K562 (cell line): ENCODE results near the gene DDR1. TPM values are rescaled to one million over a fixed set of nuclear protein-coding genes. Genes with fewer than 3 reads are reported as not detected.

Experiments used
- BRF1 ChIP-seq: IDR thresholded peaks from 3 replicates; pipeline ENCODE4 v1.6.1; 2011; ENCODE audit warnings: borderline replicate concordance, mild to moderate bottlenecking; ENCODE audit not compliant: insufficient read length; ENCODE audit errors: extremely low read depth
- CREM ChIP-seq: IDR thresholded peaks from 2 replicates; pipeline ENCODE4 v1.6.1; 2014; ENCODE audit warnings: antibody characterized with exemption, low read depth
- CUX1 ChIP-seq: fragments of 200-800 bp; sonication (Bioruptor generic); IDR thresholded peaks from 2 replicates; pipeline ENCODE4 v1.6.1; 2016; ENCODE audit warnings: missing genetic modification characterization, missing compliant biosample characterization
- E2F4 ChIP-seq: sonication (generic); formaldehyde crosslinking; IDR thresholded peaks from 2 replicates; pipeline ENCODE4 v1.8.0; 2022; ENCODE audit warnings: mild to moderate bottlenecking, low read depth, missing genetic modification reagents
- FOXJ2 ChIP-seq: fragments of 200-800 bp; sonication (Bioruptor generic); IDR thresholded peaks from 2 replicates; pipeline ENCODE4 v1.6.1; 2016; ENCODE audit warnings: missing genetic modification characterization, missing compliant biosample characterization
- GABPB2 ChIP-seq: fragments of 250-450 bp; sonication (Bioruptor Pico); conservative IDR thresholded peaks from 2 replicates; pipeline ENCODE4 v1.5.1; 2021; ENCODE audit warnings: mild to moderate bottlenecking
- MED1 ChIP-seq: sonication (generic); formaldehyde crosslinking; IDR thresholded peaks from 2 replicates; pipeline ENCODE4 v1.8.1; 2023; ENCODE audit warnings: missing genetic modification reagents, borderline replicate concordance
- MLLT1 ChIP-seq, 2 experiments: fragments of 450-650 bp; IDR thresholded peaks; 2 replicates each; pipeline ENCODE4 v1.6.1; 2016
- MYC ChIP-seq, 2 experiments: fragments of 250-450 bp in 1 of 2; sonication (Bioruptor Pico) in 1 of 2; IDR thresholded peaks; 2 replicates each; pipeline versions ENCODE4 v1.5.1 to v1.6.1; 2012 to 2021; ENCODE audit warnings: low read depth in 2 of 2, borderline replicate concordance in 1 of 2, improper control_type of control experiment in 1 of 2, low read length in 1 of 2, mild to moderate bottlenecking in 1 of 2, moderate library complexity in 1 of 2
- NFIC ChIP-seq: fragments of 450-650 bp; IDR thresholded peaks from 2 replicates; pipeline ENCODE4 v1.6.1; 2017; ENCODE audit warnings: mild to moderate bottlenecking, inconsistent platforms
- NR3C1 ChIP-seq: sonication (generic); formaldehyde crosslinking; IDR thresholded peaks from 2 replicates; pipeline ENCODE4 v1.8.1; 2022; ENCODE audit warnings: missing genetic modification reagents
- RFX1 ChIP-seq: fragments of 450-650 bp; IDR thresholded peaks from 2 replicates; pipeline ENCODE4 v1.6.1; 2016; ENCODE audit warnings: mild to moderate bottlenecking, moderate library complexity
- TGIF2 ChIP-seq: sonication (generic); formaldehyde crosslinking; IDR thresholded peaks from 2 replicates; pipeline ENCODE4 v1.8.1; 2022; ENCODE audit warnings: mild to moderate bottlenecking, missing genetic modification reagents, moderate library complexity
- ZBTB7A ChIP-seq: IDR thresholded peaks from 2 replicates; pipeline ENCODE4 v1.6.1; 2011; ENCODE audit warnings: low read depth, mild to moderate bottlenecking, low read length, moderate library complexity, borderline replicate concordance; ENCODE audit not compliant: control insufficient read depth
- ZC3H4 ChIP-seq: sonication (generic); formaldehyde crosslinking; IDR thresholded peaks from 2 replicates; pipeline ENCODE4 v1.9.0; 2021; ENCODE audit warnings: missing genetic modification reagents, borderline replicate concordance
- ZNF165 ChIP-seq: fragments of 250-450 bp; sonication (Bioruptor Pico); IDR thresholded peaks from 2 replicates; pipeline ENCODE4 v1.4.0; 2020; ENCODE audit warnings: borderline replicate concordance
- polyA plus RNA-seq, 8 experiments: library from polyadenylated mRNA; depleted of rRNA in 4 of 8; stranded (reverse) in 5 of 8; unstranded in 3 of 8; fragments of >200 nt; fragmentation: Nextera tagmentation in 2 of 8; fragmentation: Illumina TruSeq in 1 of 8; extraction: Ambion mirVana in 2 of 8; extraction: Trizol in 1 of 8; gene quantifications; 2 replicates each; pipeline versions ENCODE4 v1.2.1 to v1.2.3, GENCODE V29; 2011 to 2014; ENCODE audit warnings: inconsistent platforms in 1 of 8, missing spikeins in 1 of 8
- total RNA-seq, 7 experiments: library from RNA; depleted of rRNA in 6 of 7; stranded (reverse); fragments of >200 nt in 6 of 7; fragmentation: Illumina TruSeq in 2 of 7; extraction: Trizol in 2 of 7; gene quantifications; 2 replicates each; pipeline versions ENCODE4 v1.2.1 to v1.2.3, GENCODE V29; 2011 to 2021; ENCODE audit warnings: low replicate concordance in 1 of 7

DDR1 gene
- total and polyA plus RNA-seq, 9 of the 15 experiments (the other 6 are each of a cell fraction or from before 2014, with no cell fraction given) = 1.4 to 44.6 (median 12.2) TPM

GRCh38 chr6:30907758-30908591, 23.7 kb downstream of the DDR1 start, which contains the start of gene GTF2H4 (continued):
- TF ChIP-seq GABPB2 (CRISPR knock-in tag) (no peak), MED1 (CRISPR knock-in tag) (no peak), MYC (IDR thresholded peaks at IDR 0.05; ENCODE audit: low read depth, low read length) (peak; percentile 95), MYC (CRISPR knock-in tag; IDR thresholded peaks at IDR 0.05; ENCODE audit: borderline replicate concordance, low read depth) (peak; percentile 94), NFIC (no peak; the same call in none of the 2 replicates), MLLT1 (IDR thresholded peaks at IDR 0.05) (peak; percentile 49 to 86; a peak in 3 of 4 replicates), CREM (peak; percentile 91), E2F4 (CRISPR knock-in tag) (no peak), FOXJ2 (tag) (peak; percentile 97), CUX1 (CRISPR knock-in tag) (no peak), ZNF165 (CRISPR knock-in tag) (0 out of 2 replicates have a peak, but pooled peaks have one; percentile 45), TGIF2 (CRISPR knock-in tag) (no peak), BRF1 (no peak), ZC3H4 (CRISPR knock-in tag) (no peak), ZBTB7A (no peak; the same call in 1 of the 2 replicates), NR3C1 (CRISPR knock-in tag) (no peak), RFX1 (no peak)
